Kidney (tissue), 14 donors: Measurements from ENCODE around the gene CYB5R3. TPM values are rescaled to one million over a fixed set of nuclear protein-coding genes. Genes with fewer than 3 reads are reported as not detected.

Source experiments
- DNase-seq, 5 donors: peaks; one replicate each; pipeline ENCODE4 v3.0.0-alpha.2; 2013 to 2020
- FAIRE-seq: peaks from 2 replicates; lab custom pipeline; 2012; peaks lifted over from hg19 to GRCh38; lab: Jason Lieb, UNC
- H3K27ac ChIP-seq, 2 donors: one replicate each; pipeline ENCODE4 v1.7.0; 2013; ENCODE audit warnings: low read depth in 2 of 2, low read length in 2 of 2, inconsistent platforms in 1 of 2
- H3K27me3 ChIP-seq: one replicate; pipeline ENCODE4 v1.7.1; 2013; ENCODE audit warnings: low read length, inconsistent platforms; ENCODE audit not compliant: control insufficient read depth, insufficient read depth
- H3K36me3 ChIP-seq, 3 donors: one replicate each; pipeline versions ENCODE4 v1.7.0 to v1.7.1; 2013; ENCODE audit warnings: low read length in 3 of 3, control low read depth in 1 of 3, inconsistent platforms in 1 of 3; ENCODE audit not compliant: insufficient read depth in 3 of 3, control insufficient read depth in 2 of 3
- H3K4me1 ChIP-seq, 3 donors: one replicate each; pipeline versions ENCODE4 v1.7.0 to v1.7.1; 2013; ENCODE audit warnings: low read length in 3 of 3, inconsistent platforms in 1 of 3, low read depth in 1 of 3; ENCODE audit not compliant: control insufficient read depth in 2 of 3, insufficient read depth in 2 of 3
- H3K4me3 ChIP-seq, 3 donors: one replicate each; pipeline versions ENCODE4 v1.7.0 to v1.8.1; 2013; ENCODE audit warnings: low read length in 3 of 3, control low read depth in 1 of 3, inconsistent platforms in 1 of 3
- H3K9ac ChIP-seq, 3 donors: one replicate each; pipeline versions ENCODE4 v1.7.0 to v1.7.1; 2013; ENCODE audit warnings: low read length in 3 of 3, control low read depth in 1 of 3, inconsistent platforms in 1 of 3
- H3K9me3 ChIP-seq, 3 donors: one replicate each; pipeline versions ENCODE4 v1.7.0 to v1.7.1; 2013; ENCODE audit warnings: low read length in 3 of 3, control low read depth in 1 of 3, inconsistent platforms in 1 of 3; ENCODE audit not compliant: control insufficient read depth in 2 of 3, insufficient read depth in 1 of 3
- CTCF ChIP-seq: IDR thresholded peaks from 3 replicates; pipeline ENCODE4 v1.5.1; 2012; ENCODE audit warnings: mild to moderate bottlenecking, moderate library complexity, borderline replicate concordance; ENCODE audit not compliant: insufficient read depth; ENCODE audit errors: extremely low read depth
- intact Hi-C: fragments of 100-400 bp; cut with DNase I; formaldehyde crosslinking; loops from one replicate; pipeline ENCODE4 v1.11.1; 2022
- polyA plus RNA-seq: library from polyadenylated mRNA; stranded (reverse); fragments of 350-450 nt; fragmentation: Illumina TruSeq; extraction: RNeasy Lipid Tissue Mini Kit (QIAGEN cat#74804); gene quantifications from one replicate; pipeline ENCODE4 v1.2.3, GENCODE V29; 2014; ENCODE audit warnings: low read depth, low replicate concordance; ENCODE audit not compliant: insufficient read depth
- total RNA-seq: library from RNA; stranded (reverse); fragmentation: NEBNext Ultra II Directional; extraction: Animal tissue kit (Norgen Biotek cat#: 25700); gene quantifications from one replicate; pipeline ENCODE4 v1.2.1, GENCODE V29; 2021
- donor health status: control.
- donor health status: control.
- donor health status: control.
- donor health status: control.
- donor health status: control.
- donor health status: DM: yes; HTN: yes; CAD: no.
- donor health status: Normal renal cell carcinoma (clear cell type).

CYB5R3 gene
- total and polyA plus RNA-seq, 2 donors from 2014 or later, result 287 to 426 TPM

GRCh38 chr22:42615092-42615859, 33.9 kb downstream of the CYB5R3 start:
- peak; percentile 95 for FAIRE-seq
- intact Hi-C loops, result no loop called here
- H3K4me1 ChIP-seq, result peaks cover 6 to 28% (median 25%) of the 10 kb centered on the region in 3 donors

GRCh38 chr22:42614312-42615091, 34.7 kb downstream of the CYB5R3 start, which contains the start of gene POLDIP3:
Gene POLDIP3, minus strand, starts transcription at chr22:42614883. Its CDS starts 26 bp downstream, at chr22:42614857.
- Histone ChIP-seq H3K4me3 (peak within 1 kb of the TSS; percentile 69 to 85 (median 85)), H3K9ac (peak within 1 kb of the TSS; percentile 68 to 92 (median 85)), H3K4me1 (peaks cover 6 to 32% (median 29%) of the 10 kb centered on the region in 3 donors), H3K36me3 (peaks cover 0 to 2% (median 0%) of the 10 kb centered on the region in 3 donors), H3K27me3 (no peaks in the 10 kb centered on the region), H3K27ac (peak within 1 kb of the TSS; percentile 97 to 98), H3K9me3 (no peaks in the 10 kb centered on the region)
- TF ChIP-seq CTCF, result peak; percentile 26
- FAIRE-seq (no peak), DNase-seq (peak; percentile 99 to 100 (median 99))
- intact Hi-C loops, result no loop called here

More at GRCh38 chr22:42615092-42615859, 33.9 kb downstream of the CYB5R3 start:
- H3K27ac ChIP-seq, result peak overlapping the region; percentile 97 to 98
- no peaks in the 10 kb centered on the region for H3K9me3 ChIP-seq
- H3K27me3 ChIP-seq, result no peaks in the 10 kb centered on the region
- H3K4me3 ChIP-seq, result peak overlapping the region; percentile 60 to 80 (median 69)
- DNase-seq, result peak; percentile 94 to 98 (median 97)
- H3K9ac ChIP-seq, result peak overlapping the region; percentile 68 to 92 (median 83)
- no peak for TF ChIP-seq CTCF
- H3K36me3 ChIP-seq, result peaks cover 0 to 2% (median 0%) of the 10 kb centered on the region in 3 donors

- Histone ChIP-seq H3K36me3 (peaks cover 0 to 2% (median 0%) of the 10 kb centered on the region in 3 donors), H3K27ac (peak overlapping the region; percentile 97 to 98), H3K27me3 (no peaks in the 10 kb centered on the region), H3K4me1 (peaks cover 6 to 38% (median 34%) of the 10 kb centered on the region in 3 donors), H3K9ac (peak overlapping the region; percentile 45 to 85 (median 68)), H3K9me3 (no peaks in the 10 kb centered on the region), H3K4me3 (peak overlapping the region; percentile 69 to 85 (median 85))
- FAIRE-seq (no peak), DNase-seq (peak in 2 of 5 donors; percentile 72 to 76)
- intact Hi-C loops, result no loop called here
- no peak for TF ChIP-seq CTCF
Measured at GRCh38 chr22:42613872-42614301, 35.3 kb downstream of the CYB5R3 start.
